ENCODE measurements around the gene ARHGAP27. TPM values are rescaled to one million over a fixed set of nuclear protein-coding genes. Genes with fewer than 3 reads are reported as not detected.
A peak's percentile ranks its signal among the peaks of the same experiment; 100 is the strongest.
"Not testable (repeated sequence)": the region's sequence is repeated elsewhere in the genome, so short reads cannot be mapped to it uniquely, and the experiment has no call there.

The ARHGAP27 gene
- total and polyA plus RNA-seq, 9 of the 15 experiments (the other 6 are each of a cell fraction or from before 2014, with no cell fraction given), result 0.04 to 4.6 (median 2.1) TPM

- H3K79me2 ChIP-seq (ENCODE audit: control insufficient read depth, insufficient read depth, low read length); H2AFZ ChIP-seq (ENCODE audit: low read depth, low read length); ATAC-seq; H3K4me1 ChIP-seq (replicated peaks in 1 of 2; ENCODE audit: control insufficient read depth in 2 of 2, insufficient read depth in 2 of 2, low read length in 2 of 2); H3K27me3 ChIP-seq (ENCODE audit: control insufficient read depth in 2 of 2, insufficient read depth in 2 of 2, low read length in 2 of 2); H3K27ac ChIP-seq (ENCODE audit: extremely low read depth, low read depth, low read length); H3K36me3 ChIP-seq (ENCODE audit: control insufficient read depth, insufficient read depth, low read length); H4K20me1 ChIP-seq (replicated peaks; ENCODE audit: control insufficient read depth, insufficient read depth, low read length); POLR2A ChIA-PET; H3K4me2 ChIP-seq (ENCODE audit: insufficient read depth, low read length); H3K4me3 ChIP-seq; intact Hi-C loops (cut with micrococcal nuclease); DNase-seq (ENCODE audit: extremely low read depth in 1 of 4, low spot score in 3 of 4); H3K9ac ChIP-seq (ENCODE audit: insufficient read depth in 1 of 2, low read depth in 2 of 2, low read length in 2 of 2); H3K9me3 ChIP-seq (replicated peaks; ENCODE audit: control insufficient read depth, insufficient read depth, low read depth, low read length); H3K9me1 ChIP-seq (ENCODE audit: control insufficient read depth, insufficient read depth, low read length); CTCF ChIA-PET (ENCODE audit: low intra/inter-chr PET ratio); BruUV-seq (replicated peaks); FAIRE-seq: not testable (repeated sequence)
- WGBS (ENCODE audit: insufficient coverage, low coverage, missing lambda C conversion rate), result 92% methylated on average over 1 of the region's 1 CpG
- in situ Hi-C loops (cut with MboI), result loop anchor here (25.0 kb wide), 1 partner anchor 1062 kb away; the partner anchor contains the start of gene LRRC37A2
- TF ChIP-seq OTX1 (CRISPR knock-in tag; IDR thresholded peaks at IDR 0.05), result peak; percentile 70; the same call in 1 of the 2 replicates
- 0 out of 2 replicates have a peak, but pooled peaks have one; percentile 35 for TF ChIP-seq ELF4 (CRISPR knock-in tag; IDR thresholded peaks at IDR 0.05)
These were observed 17.1 kb upstream of the ARHGAP27 start for GRCh38 chr17:45449708-45450329.

GRCh38 chr17:45449260-45449659 is 16.6 kb upstream of the ARHGAP27 start:
- H2AFZ ChIP-seq (ENCODE audit: low read depth, low read length); DNase-seq (ENCODE audit: extremely low read depth in 1 of 4, low spot score in 3 of 4); H4K20me1 ChIP-seq (replicated peaks; ENCODE audit: control insufficient read depth, insufficient read depth, low read length); H3K36me3 ChIP-seq (ENCODE audit: control insufficient read depth, insufficient read depth, low read length); BruUV-seq (replicated peaks); H3K27ac ChIP-seq (ENCODE audit: extremely low read depth, low read depth, low read length); H3K4me2 ChIP-seq (ENCODE audit: insufficient read depth, low read length); POLR2A ChIA-PET; H3K9ac ChIP-seq (ENCODE audit: insufficient read depth in 1 of 2, low read depth in 2 of 2, low read length in 2 of 2); H3K9me1 ChIP-seq (ENCODE audit: control insufficient read depth, insufficient read depth, low read length); H3K4me3 ChIP-seq; CTCF ChIA-PET (ENCODE audit: low intra/inter-chr PET ratio); intact Hi-C loops (cut with micrococcal nuclease); H3K27me3 ChIP-seq (ENCODE audit: control insufficient read depth in 2 of 2, insufficient read depth in 2 of 2, low read length in 2 of 2); H3K4me1 ChIP-seq (replicated peaks in 1 of 2; ENCODE audit: control insufficient read depth in 2 of 2, insufficient read depth in 2 of 2, low read length in 2 of 2); H3K79me2 ChIP-seq (ENCODE audit: control insufficient read depth, insufficient read depth, low read length); FAIRE-seq; H3K9me3 ChIP-seq (replicated peaks; ENCODE audit: control insufficient read depth, insufficient read depth, low read depth, low read length); ATAC-seq: not testable (repeated sequence)
- WGBS (ENCODE audit: insufficient coverage, low coverage, missing lambda C conversion rate), result 92% methylated on average over 1 of the region's 1 CpG
- in situ Hi-C loops (cut with MboI), result loop anchor here (25.0 kb wide), 1 partner anchor 1063 kb away; the partner anchor contains the start of gene LRRC37A2

DNA sequence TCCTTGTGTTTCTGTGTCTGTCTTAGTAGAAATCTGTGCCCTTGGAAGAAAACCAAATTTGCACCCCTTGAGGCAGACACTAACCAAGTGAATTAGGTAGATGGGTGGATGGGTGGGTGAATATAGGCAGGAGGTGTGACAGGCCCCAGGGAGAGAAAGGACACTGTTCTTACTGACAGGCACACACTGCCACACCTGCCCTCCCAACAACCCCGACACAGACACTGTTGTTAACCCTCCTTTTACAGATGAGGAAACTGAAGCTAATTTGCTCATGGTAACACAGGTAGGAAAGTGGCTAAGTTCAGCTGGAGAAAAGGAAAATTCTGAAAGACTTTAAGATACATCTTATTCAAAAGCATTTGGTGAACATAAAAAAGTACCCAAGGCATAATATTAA is 15.8 kb upstream of the ARHGAP27 start:
- CTCF ChIA-PET (ENCODE audit: low intra/inter-chr PET ratio); H3K4me1 ChIP-seq (replicated peaks in 1 of 2; ENCODE audit: control insufficient read depth in 2 of 2, insufficient read depth in 2 of 2, low read length in 2 of 2); BruUV-seq (replicated peaks); H3K27me3 ChIP-seq (ENCODE audit: control insufficient read depth in 2 of 2, insufficient read depth in 2 of 2, low read length in 2 of 2); DNase-seq (ENCODE audit: extremely low read depth in 1 of 4, low spot score in 3 of 4); H3K9me3 ChIP-seq (replicated peaks; ENCODE audit: control insufficient read depth, insufficient read depth, low read depth, low read length); H3K79me2 ChIP-seq (ENCODE audit: control insufficient read depth, insufficient read depth, low read length); H3K4me3 ChIP-seq; H3K9ac ChIP-seq (ENCODE audit: insufficient read depth in 1 of 2, low read depth in 2 of 2, low read length in 2 of 2); H4K20me1 ChIP-seq (replicated peaks; ENCODE audit: control insufficient read depth, insufficient read depth, low read length); POLR2A ChIA-PET; H3K9me1 ChIP-seq (ENCODE audit: control insufficient read depth, insufficient read depth, low read length); ATAC-seq; H3K27ac ChIP-seq (ENCODE audit: extremely low read depth, low read depth, low read length); H3K4me2 ChIP-seq (ENCODE audit: insufficient read depth, low read length); H3K36me3 ChIP-seq (ENCODE audit: control insufficient read depth, insufficient read depth, low read length); H2AFZ ChIP-seq (ENCODE audit: low read depth, low read length); intact Hi-C loops (cut with micrococcal nuclease): not testable (repeated sequence)
- WGBS (ENCODE audit: insufficient coverage, low coverage, missing lambda C conversion rate), result no CpG with 5 or more reads among the region's 1 CpG
- FAIRE-seq, result peak; percentile 58
- in situ Hi-C loops (cut with MboI), result loop anchor here (25.0 kb wide), 1 partner anchor 1064 kb away; the partner anchor contains the start of gene LRRC37A2
